Measurements from ENCODE around the gene IFNG.
"Not testable (repeated sequence)": the region's sequence is repeated elsewhere in the genome, so short reads cannot be mapped to it uniquely, and the experiment has no call there.

IFNG gene

GRCh38 chr12:68177562-68177961 lies 18.0 kb upstream of the IFNG start:
- no peak for TF ChIP-seq CTCF (IDR thresholded peaks at IDR 0.05; ENCODE audit: low read depth, low read length)
- DNase-seq (ENCODE audit: extremely low read depth, low read depth), result no peak

- TF ChIP-seq CTCF (IDR thresholded peaks at IDR 0.05; ENCODE audit: low read depth, low read length), result no peak
- DNase-seq (ENCODE audit: extremely low read depth, low read depth), result no peak
Observed at GRCh38 chr12:68176257-68176656, 16.7 kb upstream of the IFNG start.

- no peak for TF ChIP-seq CTCF (IDR thresholded peaks at IDR 0.05; ENCODE audit: low read depth, low read length)
- no peak for DNase-seq (ENCODE audit: extremely low read depth, low read depth)
Observed at GRCh38 chr12:68175557-68176061, 16.1 kb upstream of the IFNG start.

GRCh38 chr12:68174761-68175160 lies 15.2 kb upstream of the IFNG start:
- not testable (repeated sequence) for DNase-seq (ENCODE audit: extremely low read depth, low read depth)

GRCh38 chr12:68173792-68174191 lies 14.3 kb upstream of the IFNG start:
- DNase-seq (ENCODE audit: extremely low read depth, low read depth), result no peak
- TF ChIP-seq CTCF (IDR thresholded peaks at IDR 0.05; ENCODE audit: low read depth, low read length), result no peak

GRCh38 chr12:68170726-68171125 lies 11.2 kb upstream of the IFNG start:
- DNase-seq (ENCODE audit: extremely low read depth, low read depth), result no peak
- no peak for TF ChIP-seq CTCF (IDR thresholded peaks at IDR 0.05; ENCODE audit: low read depth, low read length)

GRCh38 chr12:68169213-68169889 lies 9.8 kb upstream of the IFNG start:
- no peak for TF ChIP-seq CTCF (IDR thresholded peaks at IDR 0.05; ENCODE audit: low read depth, low read length)
- DNase-seq (ENCODE audit: extremely low read depth, low read depth), result no peak

GRCh38 chr12:68166317-68166831 lies 6.8 kb upstream of the IFNG start:
- no peak for TF ChIP-seq CTCF (IDR thresholded peaks at IDR 0.05; ENCODE audit: low read depth, low read length)
- no peak for DNase-seq (ENCODE audit: extremely low read depth, low read depth)

Measured in AG09319 (cell line).